GM13977 (cell line): ENCODE data around the gene BEND4.
A peak's percentile ranks its signal among the peaks of the same experiment; 100 is the strongest.

ENCODE experiments used
- DNase-seq: peaks from one replicate; pipeline ENCODE4 v3.0.0; 2012; ENCODE audit warnings: low spot score
- in situ Hi-C: fragments of 300-500 bp; cut with MboI; formaldehyde crosslinking; loops from one replicate; pipeline ENCODE4 v1.12.0; 2022; ENCODE audit warnings: low sequenced_read_pairs, low pct_unique_long_range_greater_than_20kb, mixed read lengths, inconsistent platforms; ENCODE audit not compliant: unreplicated experiment
- TF ChIP-seq, protein P1 (sequence below): IDR thresholded peaks from 2 replicates; pipeline ENCODE4 v1.5.1; 2012; ENCODE audit warnings: mild to moderate bottlenecking, control low read depth; ENCODE audit not compliant: insufficient read depth; ENCODE audit errors: extremely low read depth, missing control alignments

BEND4 gene

DNA sequence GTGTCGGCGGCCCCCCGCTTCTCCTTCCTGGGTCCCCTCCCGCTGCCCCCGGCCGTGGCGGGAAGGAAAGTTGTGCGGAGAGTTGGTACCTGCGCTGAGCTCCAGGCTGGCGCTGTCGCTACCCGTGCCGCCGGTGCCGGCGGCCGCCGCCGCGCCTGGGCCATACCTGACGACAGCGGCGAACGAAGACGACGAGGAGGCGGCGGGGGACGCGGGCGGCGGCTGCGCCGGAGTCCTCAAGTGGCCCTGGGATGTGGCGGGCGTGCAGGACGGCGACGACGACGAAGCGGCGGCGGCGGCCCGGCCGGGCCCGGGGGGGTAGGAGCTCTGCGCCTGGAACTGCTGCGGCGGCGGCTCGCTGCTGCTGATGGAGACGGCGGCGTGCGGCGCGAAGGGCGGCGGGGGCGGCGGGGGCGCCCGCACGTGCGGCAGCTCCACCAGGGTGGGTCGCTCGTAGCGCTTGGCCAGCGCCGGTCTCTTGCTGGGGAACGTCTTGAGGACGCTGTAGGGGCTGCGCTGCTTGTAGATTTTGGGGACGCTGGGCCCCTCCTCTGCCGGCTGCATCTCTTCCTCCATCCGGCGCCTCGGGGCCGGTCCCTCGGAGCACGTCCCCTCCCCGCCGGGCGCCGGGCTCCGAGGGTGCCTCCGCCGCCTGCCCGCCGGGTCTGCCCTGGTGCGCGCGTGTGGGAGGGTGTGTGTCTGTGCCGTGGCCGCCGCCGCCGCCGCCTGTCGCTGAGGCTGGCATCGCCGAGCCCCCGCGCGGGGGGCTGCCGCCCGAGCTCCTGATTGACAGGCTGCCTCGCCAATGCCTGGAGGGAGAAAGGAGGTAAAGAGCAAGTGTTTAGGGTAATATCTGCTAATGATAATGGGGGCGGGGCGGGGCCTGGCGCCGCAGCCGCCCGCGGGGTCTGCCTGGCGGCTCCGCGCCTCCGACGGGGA, 618 bp downstream of the BEND4 start:
- peak; percentile 95 for DNase-seq
- TF ChIP-seq, protein P1, sequence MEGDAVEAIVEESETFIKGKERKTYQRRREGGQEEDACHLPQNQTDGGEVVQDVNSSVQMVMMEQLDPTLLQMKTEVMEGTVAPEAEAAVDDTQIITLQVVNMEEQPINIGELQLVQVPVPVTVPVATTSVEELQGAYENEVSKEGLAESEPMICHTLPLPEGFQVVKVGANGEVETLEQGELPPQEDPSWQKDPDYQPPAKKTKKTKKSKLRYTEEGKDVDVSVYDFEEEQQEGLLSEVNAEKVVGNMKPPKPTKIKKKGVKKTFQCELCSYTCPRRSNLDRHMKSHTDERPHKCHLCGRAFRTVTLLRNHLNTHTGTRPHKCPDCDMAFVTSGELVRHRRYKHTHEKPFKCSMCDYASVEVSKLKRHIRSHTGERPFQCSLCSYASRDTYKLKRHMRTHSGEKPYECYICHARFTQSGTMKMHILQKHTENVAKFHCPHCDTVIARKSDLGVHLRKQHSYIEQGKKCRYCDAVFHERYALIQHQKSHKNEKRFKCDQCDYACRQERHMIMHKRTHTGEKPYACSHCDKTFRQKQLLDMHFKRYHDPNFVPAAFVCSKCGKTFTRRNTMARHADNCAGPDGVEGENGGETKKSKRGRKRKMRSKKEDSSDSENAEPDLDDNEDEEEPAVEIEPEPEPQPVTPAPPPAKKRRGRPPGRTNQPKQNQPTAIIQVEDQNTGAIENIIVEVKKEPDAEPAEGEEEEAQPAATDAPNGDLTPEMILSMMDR = no peak
- in situ Hi-C loops = no loop called here

DNA sequence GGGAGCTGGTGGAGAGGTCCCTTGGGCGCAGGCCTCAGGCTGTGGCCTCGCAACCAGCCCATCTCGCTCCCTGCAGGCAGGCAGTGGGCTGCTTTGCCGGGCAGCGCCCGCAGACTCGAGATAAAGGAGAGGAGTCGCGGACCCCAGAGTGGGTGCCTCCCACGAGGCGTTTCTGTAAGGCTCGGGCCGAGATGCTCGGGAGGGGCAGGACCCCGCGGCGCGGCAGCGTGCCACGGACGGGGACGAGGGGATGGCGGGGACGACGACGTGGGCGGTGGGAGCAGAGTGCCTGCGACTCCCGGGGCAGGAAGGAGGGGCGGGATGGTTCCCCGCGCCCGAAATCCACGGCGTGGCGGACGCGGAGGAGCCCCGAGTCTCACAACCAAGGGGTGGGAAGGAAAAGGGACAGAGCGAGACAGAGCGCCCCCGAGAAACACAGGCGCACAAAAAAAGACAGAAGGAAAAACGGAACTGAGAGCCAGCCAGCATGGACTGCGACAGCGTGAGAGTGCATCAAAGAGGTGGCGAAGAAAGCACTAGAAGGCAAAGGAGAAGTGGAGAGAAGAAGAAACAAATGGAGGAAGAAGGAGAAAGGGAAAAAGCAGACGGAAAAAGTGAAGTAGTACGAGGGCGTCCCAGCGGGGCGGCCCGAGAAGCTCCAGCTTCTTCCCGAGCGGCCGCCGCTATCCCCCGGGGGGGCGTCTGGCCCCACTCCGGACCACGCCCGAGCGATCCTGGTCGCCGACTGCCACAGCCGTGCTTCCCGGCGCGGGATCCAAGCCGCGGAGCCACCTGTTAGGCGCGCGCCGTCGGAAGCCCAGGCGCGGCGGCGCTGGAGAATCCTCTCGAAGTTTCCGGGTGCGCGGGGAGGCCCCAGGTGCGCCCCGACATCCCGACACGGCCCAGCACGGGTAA, 1.5 kb downstream of the BEND4 start:
- TF ChIP-seq, protein P1 = peak; percentile 13
- peak; percentile 65 for DNase-seq
- in situ Hi-C loops = no loop called here

DNA sequence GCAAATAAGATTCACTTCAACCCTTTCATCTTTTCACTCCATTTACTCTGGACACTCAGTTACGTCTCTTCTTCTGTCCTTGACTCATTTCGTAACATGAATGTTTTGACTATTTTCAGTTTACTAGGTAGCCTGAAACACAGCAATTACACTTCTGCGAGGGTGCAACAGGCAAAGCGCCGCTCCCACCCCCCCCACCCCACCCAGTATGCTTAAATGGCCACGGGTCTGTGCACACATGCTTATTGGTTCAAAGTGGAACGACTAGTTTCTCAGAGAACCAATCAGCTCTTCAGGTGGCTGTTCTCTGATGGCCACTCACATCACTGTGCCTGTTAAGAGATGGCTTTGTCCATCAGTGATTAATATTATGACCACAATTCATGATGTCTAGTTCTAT, 3.5 kb downstream of the BEND4 start:
- in situ Hi-C loops = no loop called here
- DNase-seq = peak; percentile 55
- TF ChIP-seq, protein P1 = no peak

DNA sequence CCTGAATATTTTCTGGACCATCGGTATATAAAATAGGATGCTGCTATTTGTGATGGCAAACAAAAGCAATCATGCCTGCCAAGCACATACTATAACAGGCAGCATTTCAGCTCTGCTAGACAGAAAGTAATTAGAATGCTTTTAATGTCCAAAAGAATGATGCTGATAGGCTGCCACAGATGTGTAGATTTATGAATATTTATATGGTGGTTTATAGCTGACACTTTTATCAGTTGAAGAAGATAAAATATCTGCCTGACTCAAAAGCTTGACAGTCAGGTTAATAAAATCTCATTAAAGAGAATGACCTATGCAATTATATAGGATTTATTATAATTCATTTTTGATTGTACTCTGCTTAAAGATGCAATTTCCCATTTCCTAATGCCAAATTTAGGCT, 4.0 kb downstream of the BEND4 start:
- TF ChIP-seq, protein P1 = no peak
- in situ Hi-C loops = no loop called here

DNA sequence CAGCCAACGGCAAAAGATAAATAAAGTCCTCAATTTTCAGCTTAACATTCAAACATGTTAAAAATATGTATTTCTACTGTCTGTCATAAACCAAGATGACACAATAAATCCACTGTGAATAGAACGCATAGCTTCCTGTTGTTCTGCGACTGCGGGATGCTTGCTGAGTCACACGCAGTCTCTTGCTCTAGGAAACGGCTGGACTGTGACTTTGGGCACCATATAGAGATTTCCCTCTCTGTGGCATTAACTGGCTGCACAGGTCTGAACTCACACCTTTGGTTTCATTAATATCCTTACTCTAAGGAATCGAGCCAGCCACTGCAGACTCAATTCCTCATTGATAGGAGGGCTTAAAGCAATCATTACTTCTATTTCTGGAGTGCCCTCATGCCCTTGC, 8.4 kb downstream of the BEND4 start:
- in situ Hi-C loops = no loop called here

More for the DNA sequence above, 4.0 kb downstream of the BEND4 start:
- DNase-seq = no peak

DNA sequence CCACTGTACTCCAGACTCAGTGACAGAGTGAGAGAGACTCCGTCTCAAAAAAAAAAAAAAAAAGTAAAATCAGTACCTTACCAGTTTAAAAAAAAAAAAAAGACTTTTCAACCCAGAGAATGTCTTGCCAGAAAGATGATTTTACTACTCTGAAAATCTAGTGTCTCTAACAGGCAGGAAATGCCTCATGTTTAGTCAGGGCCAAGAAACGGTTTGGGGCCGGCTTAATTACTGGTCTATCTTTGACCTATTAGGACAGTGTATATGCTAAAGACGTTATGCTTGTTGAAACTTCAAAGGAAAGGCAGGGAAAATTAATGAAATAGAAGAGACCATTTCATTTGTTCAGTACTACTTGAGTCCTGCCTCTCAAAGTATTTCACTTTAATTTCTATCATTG, 9.9 kb downstream of the BEND4 start:
- in situ Hi-C loops = no loop called here
- no peak for DNase-seq
- TF ChIP-seq, protein P1 = no peak

More for the DNA sequence above, 8.4 kb downstream of the BEND4 start:
- DNase-seq = no peak
- TF ChIP-seq, protein P1 = no peak
